Lung (tissue), 12 donors: ENCODE data around the gene CHRD. TPM values are rescaled to one million over a fixed set of nuclear protein-coding genes. Genes with fewer than 3 reads are reported as not detected.

Experiments used
- ATAC-seq: fragments of 200-7000 bp; cut with Tn5 transposase; one replicate; pipeline ENCODE4 v1.9.1; 2020; ENCODE audit warnings: moderate number of reproducible peaks; ENCODE audit not compliant: insufficient read depth, low FRiP score
- DNase-seq, 3 donors: peaks; one replicate each; pipeline ENCODE4 v3.0.0-alpha.2; 2013 to 2017
- H3K27ac ChIP-seq, 2 donors: one replicate each; pipeline ENCODE4 v1.5.1; 2013; ENCODE audit warnings: mild to moderate bottlenecking in 2 of 2, moderate library complexity in 2 of 2, control low read depth in 1 of 2, inconsistent platforms in 1 of 2, low read depth in 1 of 2, low read length in 1 of 2
- H3K27me3 ChIP-seq, 3 donors: one replicate each; pipeline ENCODE4 v1.5.1; 2013; ENCODE audit warnings: low read length in 2 of 3; ENCODE audit not compliant: control insufficient read depth in 3 of 3, insufficient read depth in 3 of 3
- H3K36me3 ChIP-seq, 4 donors: one replicate each; pipeline ENCODE4 v1.5.1; 2013; ENCODE audit warnings: low read length in 4 of 4, mild to moderate bottlenecking in 1 of 4, moderate library complexity in 1 of 4; ENCODE audit not compliant: control insufficient read depth in 4 of 4, insufficient read depth in 4 of 4
- H3K4me1 ChIP-seq, 5 donors: one replicate each; pipeline ENCODE4 v1.5.1; 2013; ENCODE audit warnings: low read length in 5 of 5, mild to moderate bottlenecking in 2 of 5, moderate library complexity in 1 of 5; ENCODE audit not compliant: control insufficient read depth in 5 of 5, insufficient read depth in 5 of 5
- H3K4me3 ChIP-seq: one replicate; pipeline ENCODE4 v1.5.1; 2013; ENCODE audit warnings: mild to moderate bottlenecking, control low read depth, moderate library complexity
- H3K9ac ChIP-seq, 2 donors: one replicate each; pipeline ENCODE4 v1.5.1; 2013; ENCODE audit warnings: low read length in 2 of 2, control low read depth in 1 of 2; ENCODE audit not compliant: insufficient read depth in 1 of 2
- H3K9me3 ChIP-seq, 4 donors: one replicate each; pipeline ENCODE4 v1.5.1; 2013; ENCODE audit warnings: low read length in 3 of 4, mild to moderate bottlenecking in 1 of 4, moderate library complexity in 1 of 4; ENCODE audit not compliant: control insufficient read depth in 4 of 4, insufficient read depth in 3 of 4
- CTCF ChIP-seq: IDR thresholded peaks from 2 replicates; pipeline ENCODE4 v1.5.1; 2012; ENCODE audit warnings: mild to moderate bottlenecking; ENCODE audit errors: control extremely low read depth, extremely low read depth
- WGBS, 2 donors: extraction: QIAGEN DNeasy Blood & Tissue Kit; methylation state at CpG; one replicate each; pipeline ENCODE4 v1.1.7; 2013; 5-methylcytosine and 5-hydroxymethylcytosine counted together
- polyA plus RNA-seq, 2 donors: library from polyadenylated mRNA; stranded (reverse); fragments of 200-250 nt; gene quantifications; one replicate each; pipeline ENCODE4 v1.2.1, GENCODE V29; 2013
- total RNA-seq, 2 donors: library from RNA; depleted of rRNA in 1 of 2; stranded (reverse); fragments of >200 nt in 1 of 2; gene quantifications; one replicate each; pipeline ENCODE4 v1.2.1, GENCODE V29; 2014 to 2021
- donor health status: control.
- donor health status: control.
- donor health status: Bipolar disorder and iron deficiency.
- donor health status: healthy.
- donor health status: DM: yes; HTN: yes; CAD: no.

The CHRD gene
- total and polyA plus RNA-seq, 4 donors: 4.2 to 16.7 (median 5.8) TPM

- H3K9me3 ChIP-seq: no peaks in the 10 kb centered on the region
- H3K4me3 ChIP-seq: no peak overlapping the region
- no peak for TF ChIP-seq CTCF
- peak in 1 of 3 donors; percentile 43 for DNase-seq
- no peak for ATAC-seq
- peaks cover 3 to 13% (median 10%) of the 10 kb centered on the region in 4 donors for H3K36me3 ChIP-seq
- no peaks in the 10 kb centered on the region for H3K27me3 ChIP-seq
- no peak overlapping the region for H3K27ac ChIP-seq
- 87 to 93% methylated on average over 4 of the region's 4 CpGs for WGBS, 2 donors
- peaks cover 0 to 41% (median 4%) of the 10 kb centered on the region in 5 donors for H3K4me1 ChIP-seq
- no peak overlapping the region for H3K9ac ChIP-seq
Observed at GRCh38 chr3:184348057-184348382, 31.8 kb upstream of the CHRD start.

- Histone ChIP-seq H3K27me3 (no peaks in the 10 kb centered on the region), H3K36me3 (peaks cover 0 to 14% (median under 1%) of the 10 kb centered on the region in 4 donors), H3K9me3 (no peaks in the 10 kb centered on the region), H3K27ac (no peak overlapping the region), H3K4me3 (no peak overlapping the region), H3K9ac (no peak overlapping the region), H3K4me1 (peaks cover 0 to 38% (median 6%) of the 10 kb centered on the region in 5 donors)
- no peak for TF ChIP-seq CTCF
- 91 to 93% methylated on average over 10 of the region's 10 CpGs for WGBS, 2 donors
- ATAC-seq (no peak), DNase-seq (no peak)
Observed at GRCh38 chr3:184349563-184350470, 30.0 kb upstream of the CHRD start.

- H3K27me3 ChIP-seq: no peaks in the 10 kb centered on the region
- H3K27ac ChIP-seq: no peak overlapping the region
- no peak overlapping the region for H3K9ac ChIP-seq
- DNase-seq (no peak), ATAC-seq (no peak)
- WGBS, 2 donors: 89 to 90% methylated on average over 6 of the region's 6 CpGs
- no peak overlapping the region for H3K4me3 ChIP-seq
- H3K36me3 ChIP-seq: peaks cover 0 to 14% (median 2%) of the 10 kb centered on the region in 4 donors
- peaks cover 0 to 32% (median 4%) of the 10 kb centered on the region in 5 donors for H3K4me1 ChIP-seq
- TF ChIP-seq CTCF: no peak
- no peaks in the 10 kb centered on the region for H3K9me3 ChIP-seq
Observed at GRCh38 chr3:184350618-184351017, 29.2 kb upstream of the CHRD start.
